Adrenal gland (tissue), 5 donors: ENCODE results near the gene HSD17B2.

ENCODE experiments used
- POLR2A ChIP-seq, 2 donors: fragments of 450-650 bp; IDR thresholded peaks; one replicate each; pipeline ENCODE4 v1.6.1; 2017; ENCODE audit warnings: antibody characterized with exemption in 2 of 2, mild to moderate bottlenecking in 2 of 2, moderate library complexity in 1 of 2
- TF ChIP-seq, protein P1 (sequence below), 6 experiments: fragments of 450-650 bp in 4 of 6; fragments of 200-600 bp in 2 of 6; sonication (generic) in 1 of 6; IDR thresholded peaks; 1 replicate in 5 of 6; 2 replicates in 1 of 6; pipeline versions ENCODE4 v1.5.1 to v1.8.0; 2016 to 2021; ENCODE audit warnings: antibody characterized with exemption in 6 of 6, mild to moderate bottlenecking in 2 of 6, moderate library complexity in 1 of 6
- donor health status: DM: no; HTN: no; CAD: no.

- TF ChIP-seq, protein P1, sequence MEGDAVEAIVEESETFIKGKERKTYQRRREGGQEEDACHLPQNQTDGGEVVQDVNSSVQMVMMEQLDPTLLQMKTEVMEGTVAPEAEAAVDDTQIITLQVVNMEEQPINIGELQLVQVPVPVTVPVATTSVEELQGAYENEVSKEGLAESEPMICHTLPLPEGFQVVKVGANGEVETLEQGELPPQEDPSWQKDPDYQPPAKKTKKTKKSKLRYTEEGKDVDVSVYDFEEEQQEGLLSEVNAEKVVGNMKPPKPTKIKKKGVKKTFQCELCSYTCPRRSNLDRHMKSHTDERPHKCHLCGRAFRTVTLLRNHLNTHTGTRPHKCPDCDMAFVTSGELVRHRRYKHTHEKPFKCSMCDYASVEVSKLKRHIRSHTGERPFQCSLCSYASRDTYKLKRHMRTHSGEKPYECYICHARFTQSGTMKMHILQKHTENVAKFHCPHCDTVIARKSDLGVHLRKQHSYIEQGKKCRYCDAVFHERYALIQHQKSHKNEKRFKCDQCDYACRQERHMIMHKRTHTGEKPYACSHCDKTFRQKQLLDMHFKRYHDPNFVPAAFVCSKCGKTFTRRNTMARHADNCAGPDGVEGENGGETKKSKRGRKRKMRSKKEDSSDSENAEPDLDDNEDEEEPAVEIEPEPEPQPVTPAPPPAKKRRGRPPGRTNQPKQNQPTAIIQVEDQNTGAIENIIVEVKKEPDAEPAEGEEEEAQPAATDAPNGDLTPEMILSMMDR (IDR thresholded peaks at IDR 0.05), result no peak
- TF ChIP-seq POLR2A (IDR thresholded peaks at IDR 0.05), result no peak
These were observed 83.7 kb downstream of the HSD17B2 start for GRCh38 chr16:82118749-82119148.
